ENCODE data around the gene NEUROD1.
"Not testable (repeated sequence)": the region's sequence is repeated elsewhere in the genome, so short reads cannot be mapped to it uniquely, and the experiment has no call there.

NEUROD1 gene

GRCh38 chr2:181680055-181680936 is at the start of gene NEUROD1:
Gene NEUROD1, minus strand, starts transcription at chr2:181680517. Its CDS starts 1,657 bp downstream, at chr2:181678860.
- no peak for DNase-seq

GRCh38 chr2:181725476-181725875 is 45.2 kb upstream of the NEUROD1 start:
- DNase-seq, result no peak

- no peak for DNase-seq
These were observed 44.3 kb upstream of the NEUROD1 start for GRCh38 chr2:181724662-181725061.

- DNase-seq, result no peak
These were observed 43.4 kb upstream of the NEUROD1 start for GRCh38 chr2:181723731-181724130.

GRCh38 chr2:181715033-181715630 is 34.8 kb upstream of the NEUROD1 start:
- DNase-seq, result peak; percentile 39

- not testable (repeated sequence) for DNase-seq
These were observed 30.7 kb upstream of the NEUROD1 start for GRCh38 chr2:181711051-181711450.

GRCh38 chr2:181702519-181702918 is 22.2 kb upstream of the NEUROD1 start:
- DNase-seq, result not testable (repeated sequence)

GRCh38 chr2:181698223-181698622 is 17.9 kb upstream of the NEUROD1 start:
- DNase-seq, result no peak

- DNase-seq, result no peak
These were observed 17.3 kb upstream of the NEUROD1 start for GRCh38 chr2:181697571-181697970.

- no peak for DNase-seq
These were observed 16.8 kb upstream of the NEUROD1 start for GRCh38 chr2:181697126-181697525.

- no peak for DNase-seq
These were observed 14.0 kb upstream of the NEUROD1 start for GRCh38 chr2:181694271-181694670.

- no peak for DNase-seq
These were observed 10.5 kb upstream of the NEUROD1 start for GRCh38 chr2:181690860-181691259.

GRCh38 chr2:181686576-181687185 is 6.4 kb upstream of the NEUROD1 start:
- no peak for DNase-seq

- DNase-seq, result no peak
These were observed 4.9 kb upstream of the NEUROD1 start for GRCh38 chr2:181685150-181685688.

GRCh38 chr2:181684454-181685149 is 4.3 kb upstream of the NEUROD1 start:
- no peak for DNase-seq

GRCh38 chr2:181683518-181684453 is 3.5 kb upstream of the NEUROD1 start:
- no peak for DNase-seq

- DNase-seq, result no peak
These were observed 2.6 kb upstream of the NEUROD1 start for GRCh38 chr2:181682795-181683517.

GRCh38 chr2:181682026-181682789 is 1.9 kb upstream of the NEUROD1 start:
- DNase-seq, result no peak

- no peak for DNase-seq
These were observed 857 bp upstream of the NEUROD1 start for GRCh38 chr2:181680937-181681811.
